RKO (cell line): ENCODE data around the gene ODF2.
"Not testable (repeated sequence)": the region's sequence is repeated elsewhere in the genome, so short reads cannot be mapped to it uniquely, and the experiment has no call there.

Experiments used
- DNase-seq: peaks from one replicate; pipeline ENCODE4 v3.0.0-alpha.2; 2016; ENCODE audit warnings: low spot score

Gene ODF2

DNA sequence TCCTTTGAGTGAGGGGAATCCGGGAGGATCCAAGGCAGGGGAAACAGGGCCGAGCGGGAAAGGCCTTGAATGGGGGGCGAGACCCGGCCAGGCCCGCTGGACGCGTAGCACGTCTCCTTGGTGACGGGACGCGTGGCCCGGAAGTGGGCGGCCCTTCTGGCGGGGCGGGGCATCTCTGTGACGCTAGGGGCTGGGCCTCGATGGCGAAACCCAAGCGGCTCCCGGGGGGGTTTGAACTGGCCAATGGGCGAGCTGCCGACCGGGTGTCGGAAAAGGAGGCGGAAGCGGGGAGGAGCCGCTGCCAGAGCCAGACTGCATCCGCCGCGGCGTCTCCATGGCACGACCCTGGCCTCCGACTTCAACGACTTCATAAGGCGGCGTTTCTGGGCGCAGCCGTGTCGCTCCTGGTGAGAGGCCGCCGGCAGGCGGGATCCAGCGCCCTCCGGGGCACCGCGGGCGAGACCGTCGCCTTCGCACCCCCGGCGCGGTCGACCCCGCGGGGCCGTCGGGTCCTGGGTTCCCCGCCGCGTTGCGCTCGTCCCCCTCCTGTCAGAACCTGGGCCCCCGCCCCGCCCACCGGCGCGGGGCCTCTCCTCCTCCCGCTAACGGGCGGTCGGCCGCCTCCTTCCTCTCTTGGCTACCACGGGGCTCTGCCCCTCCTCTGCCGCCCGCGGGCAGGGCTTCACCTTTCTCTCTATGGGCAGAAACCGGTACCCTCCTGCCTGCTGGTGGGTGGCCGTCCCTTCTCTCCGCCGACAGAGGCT is at the start of gene ODF2:
Gene ODF2, plus strand, starts transcription at position 158 of the 764 bp plus-strand sequence. Its CDS starts 86 bp downstream, at position 244.
- peak; percentile 100 for DNase-seq

DNA sequence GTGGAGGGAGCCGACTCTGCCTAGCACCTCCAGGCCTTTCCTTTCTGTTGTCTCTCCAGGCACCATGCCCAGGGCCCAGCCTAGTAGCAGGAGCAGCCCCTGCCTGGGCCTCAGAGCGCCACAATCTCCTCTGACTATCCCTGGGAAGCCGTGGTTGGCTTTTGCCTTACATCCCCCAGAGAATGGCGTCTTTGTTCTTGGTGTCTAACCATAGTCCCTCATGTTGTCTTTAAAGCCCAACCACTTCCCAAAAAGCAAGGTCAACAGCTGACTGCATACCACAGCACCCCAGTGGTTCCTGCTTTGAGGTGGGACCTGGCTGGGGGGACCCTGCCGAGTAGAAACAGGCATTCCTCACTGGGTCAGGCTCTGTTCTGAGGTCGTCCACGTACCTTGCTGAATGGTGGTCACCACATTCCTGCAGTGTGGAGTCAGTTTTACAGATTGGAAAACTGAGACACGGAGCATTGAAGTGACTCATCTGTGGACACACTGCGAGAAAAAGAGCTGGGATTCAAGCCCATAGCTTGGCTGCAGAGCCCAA is 48.9 kb upstream of the ODF2 start:
- no peak for DNase-seq

DNA sequence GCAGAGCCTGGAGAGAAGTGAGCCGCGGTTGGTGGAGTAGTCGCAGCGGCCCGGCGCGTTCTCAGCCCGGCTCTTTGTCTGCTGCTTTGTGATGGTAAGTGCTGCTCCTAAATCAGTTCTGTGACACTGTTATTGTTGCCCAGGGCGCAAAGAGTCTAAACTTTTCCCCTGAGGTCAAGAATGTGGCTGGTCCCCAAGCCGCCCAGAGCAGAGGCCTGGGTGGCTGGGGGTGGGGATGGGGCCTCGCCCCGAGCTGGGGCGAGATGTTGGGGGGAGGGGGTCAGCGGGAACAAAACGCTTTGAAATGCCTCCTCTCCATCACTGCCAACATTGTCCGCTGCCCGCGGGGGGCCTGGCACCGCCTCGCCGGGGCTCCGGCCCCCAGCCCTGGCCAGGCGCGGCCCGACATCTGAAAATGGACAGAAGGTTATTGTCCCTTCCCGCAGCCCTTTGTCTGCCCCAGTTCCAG is 46.8 kb upstream of the ODF2 start:
- DNase-seq: no peak

DNA sequence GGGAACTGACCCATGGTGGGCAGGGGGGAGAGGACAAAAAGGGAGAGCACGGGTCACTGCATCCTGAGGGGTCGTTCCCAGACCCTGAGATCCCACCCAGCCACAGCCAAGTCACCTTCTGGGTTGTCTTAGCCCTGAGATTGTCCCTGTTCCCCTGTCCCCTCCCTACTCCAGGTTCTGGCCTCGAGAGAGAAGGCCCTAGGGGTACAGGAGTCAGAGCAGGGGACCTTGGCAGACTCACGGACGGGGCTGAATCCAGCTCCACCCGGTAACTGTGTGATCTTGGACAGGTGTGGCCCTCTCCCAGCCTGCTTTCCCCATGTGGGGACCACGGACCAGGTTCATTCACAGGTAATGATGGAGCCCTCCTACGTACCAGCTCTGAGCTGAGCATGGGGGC is 46.4 kb upstream of the ODF2 start:
- DNase-seq: no peak

DNA sequence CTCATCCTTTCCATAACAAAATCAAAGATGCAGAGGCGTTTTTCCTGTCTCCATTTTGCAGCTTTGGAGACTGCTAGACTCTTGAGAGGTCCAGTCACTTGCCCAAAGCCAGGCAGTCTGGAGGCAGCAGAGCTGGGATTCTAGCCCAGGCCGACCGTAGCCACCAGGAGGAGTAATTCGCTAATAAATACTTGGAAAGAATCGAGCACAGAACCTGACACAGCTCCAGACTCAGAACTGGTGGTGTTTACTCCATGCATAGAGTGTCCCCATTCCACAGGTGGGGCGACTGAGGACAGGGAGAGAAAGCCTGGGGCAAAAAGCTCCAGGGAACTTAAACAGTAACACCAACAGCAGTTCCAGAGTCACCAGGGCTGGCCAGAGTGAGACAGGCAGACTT is 45.8 kb upstream of the ODF2 start:
- DNase-seq: peak; percentile 63

DNA sequence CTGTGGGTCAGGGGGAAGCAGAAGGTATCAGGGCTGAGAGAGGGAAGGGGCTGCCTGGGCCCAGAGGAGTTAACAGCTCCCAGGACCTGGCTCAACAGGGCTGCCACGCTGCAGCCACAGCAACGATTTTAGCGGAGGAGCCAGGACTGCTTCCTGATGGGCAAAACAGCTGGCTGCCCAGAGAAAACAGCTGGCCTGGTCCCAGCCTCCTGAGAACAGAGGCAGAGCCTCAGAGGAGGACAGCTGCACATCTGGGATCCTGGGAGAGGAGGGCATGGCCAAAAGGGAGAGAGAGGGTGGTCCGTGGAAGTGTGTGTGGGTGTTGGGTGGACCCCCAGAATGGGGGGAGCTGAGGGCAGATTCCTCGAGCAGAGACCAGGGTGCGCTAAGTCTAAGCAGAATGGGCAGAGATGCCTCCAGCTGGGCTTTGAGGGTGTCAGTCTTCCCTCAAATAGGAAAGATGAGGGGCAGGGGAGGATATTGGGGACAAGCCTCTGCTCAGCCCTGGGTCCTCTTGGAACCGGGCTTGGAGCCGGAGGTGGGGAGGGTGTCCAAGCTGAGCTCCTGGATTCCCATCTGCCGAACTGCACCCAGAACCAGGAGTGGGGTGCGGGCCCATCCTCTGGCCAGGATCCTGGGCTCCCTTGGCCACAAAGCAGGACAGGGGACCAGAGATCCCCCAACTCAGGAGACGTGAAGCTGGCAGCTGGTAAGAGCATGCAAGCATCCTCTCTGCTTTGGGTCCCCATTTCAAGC is 44.3 kb upstream of the ODF2 start:
- DNase-seq: no peak

DNA sequence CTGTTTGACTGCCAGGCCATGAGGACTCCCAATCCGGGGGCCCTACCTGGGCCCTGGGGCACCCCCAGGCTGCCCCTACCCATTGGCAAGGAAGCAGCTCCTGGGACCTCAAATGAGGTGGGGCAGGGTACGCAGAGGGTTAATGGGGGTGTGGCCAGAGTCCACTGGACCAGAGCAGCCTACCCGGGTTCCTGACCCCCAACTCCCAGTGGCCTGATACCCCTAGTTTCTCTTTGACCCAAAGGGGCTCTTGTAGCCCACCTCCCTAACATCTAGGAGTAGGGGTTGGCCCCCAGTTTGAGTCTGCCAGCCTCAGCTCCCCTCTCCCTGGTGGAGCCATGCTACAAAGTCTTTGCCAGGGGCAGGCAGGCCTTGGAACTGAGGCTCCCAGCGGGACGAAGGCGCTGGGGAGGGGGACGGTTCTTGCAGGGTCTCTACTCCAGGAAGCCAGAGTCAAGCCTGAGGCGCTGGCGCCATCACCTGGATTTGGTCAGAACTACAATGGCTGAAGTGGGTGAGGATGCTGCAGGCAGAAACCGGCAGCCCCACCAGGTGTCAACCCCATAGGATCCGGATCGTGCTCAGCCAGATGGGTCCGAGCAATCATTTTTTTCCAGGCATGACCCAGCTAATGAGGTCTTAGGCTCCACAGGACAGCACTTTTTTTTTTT is 43.6 kb upstream of the ODF2 start:
- DNase-seq: peak; percentile 44

DNA sequence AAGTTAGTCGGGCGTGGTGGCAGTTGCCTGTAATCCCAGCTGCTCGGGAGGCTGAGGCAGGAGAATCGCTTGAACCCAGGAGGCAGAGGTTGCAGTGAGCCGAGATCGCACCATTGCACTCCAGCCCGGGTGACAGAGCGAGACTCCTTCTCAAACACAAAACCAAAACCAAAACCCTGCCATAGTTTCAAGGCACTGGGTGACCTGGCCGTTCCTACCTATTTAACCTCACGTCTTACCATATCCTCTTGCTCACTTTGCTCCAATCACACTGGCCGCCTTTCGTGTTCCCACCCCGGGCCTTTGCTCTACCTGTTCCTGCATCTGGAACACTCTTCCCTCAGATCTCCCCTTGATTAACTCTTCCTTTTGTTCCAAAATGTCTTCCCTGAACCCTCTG is 42.1 kb upstream of the ODF2 start:
- DNase-seq: not testable (repeated sequence)

DNA sequence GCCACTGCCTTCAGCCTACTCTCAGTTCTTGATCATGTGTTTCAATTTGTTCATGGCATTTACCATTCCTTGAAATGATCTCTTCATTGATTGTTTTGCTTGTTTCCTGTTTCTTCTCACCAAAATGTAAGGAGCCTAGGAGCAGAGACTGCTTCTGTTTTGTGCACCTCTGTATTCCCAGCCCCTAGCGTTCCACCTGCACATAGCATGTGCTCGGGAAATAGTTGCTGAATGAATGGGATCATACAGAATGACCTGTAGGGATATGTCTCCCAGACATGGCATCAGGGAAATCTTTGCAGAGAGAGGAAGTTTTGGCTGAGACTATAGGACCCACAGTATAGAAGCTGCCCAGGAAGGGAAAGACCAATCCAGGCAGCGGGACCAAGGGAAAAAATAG is 41.3 kb upstream of the ODF2 start:
- peak; percentile 46 for DNase-seq

DNA sequence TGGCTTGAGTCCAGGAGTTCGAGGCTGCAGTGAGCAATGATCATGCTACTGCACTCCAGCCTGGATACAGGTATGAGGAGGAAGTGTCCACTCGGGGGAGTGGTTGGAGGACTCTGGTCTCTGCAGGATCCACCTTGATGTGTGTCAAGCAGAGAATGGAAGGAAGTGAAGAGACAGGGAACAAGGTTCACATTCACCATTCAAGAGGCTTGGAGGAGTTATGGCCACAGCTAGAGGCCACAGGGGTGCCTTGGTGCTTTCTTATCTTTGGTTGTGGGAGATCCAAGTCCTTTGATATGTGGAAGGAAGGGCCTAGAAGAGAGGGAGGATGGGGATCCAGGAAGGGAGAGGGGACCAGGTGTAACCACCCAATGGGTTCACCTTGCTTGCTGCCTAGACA is 40.5 kb upstream of the ODF2 start:
- no peak for DNase-seq

DNA sequence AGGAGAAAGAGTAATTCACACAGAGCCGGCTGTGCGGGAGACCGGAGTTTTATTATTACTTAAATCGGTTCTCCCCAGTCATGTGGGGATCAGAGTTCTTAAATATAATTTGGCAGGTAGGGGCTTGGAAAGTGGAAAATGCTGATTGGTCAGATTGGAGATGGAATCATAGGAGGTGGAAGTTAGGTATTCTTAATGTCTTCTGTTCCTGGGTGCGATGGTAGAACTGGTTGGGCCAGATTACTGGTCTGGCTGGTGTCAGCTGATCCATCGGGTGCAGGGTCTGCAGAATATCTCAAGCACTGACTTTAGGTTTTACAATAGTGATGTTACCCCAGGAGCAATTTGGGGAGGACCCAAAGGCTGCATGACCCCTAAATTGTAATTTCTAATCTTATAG is 39.8 kb upstream of the ODF2 start:
- no peak for DNase-seq

DNA sequence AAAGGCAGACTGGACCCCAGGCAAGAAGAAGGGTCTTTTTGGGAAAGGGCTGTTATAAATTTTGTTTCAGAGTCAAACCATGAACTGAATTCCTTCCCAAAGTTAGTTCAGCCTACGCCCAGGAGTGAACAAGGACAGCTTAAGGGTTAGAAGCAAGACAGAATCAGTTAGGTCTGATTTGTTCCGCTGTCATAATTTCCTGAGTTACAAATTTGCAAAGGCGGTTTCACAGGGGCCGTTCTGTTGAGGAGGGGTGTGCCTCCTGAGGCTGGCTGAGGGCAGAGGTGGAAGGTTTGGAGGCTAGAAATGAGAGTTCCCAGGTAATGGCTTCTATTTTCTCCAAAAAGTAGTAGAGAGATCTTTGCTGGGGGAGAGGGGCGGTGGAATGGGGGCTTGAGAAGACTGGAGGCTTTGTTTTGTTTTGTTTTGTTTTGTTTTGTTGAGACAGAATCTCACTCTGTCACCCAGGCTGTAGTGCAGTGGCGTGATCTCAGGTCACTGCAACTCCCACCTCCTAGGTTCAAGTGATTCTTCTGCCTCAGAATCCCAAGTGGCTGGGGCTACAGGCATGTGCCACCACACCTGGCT is 39.3 kb upstream of the ODF2 start:
- no peak for DNase-seq

DNA sequence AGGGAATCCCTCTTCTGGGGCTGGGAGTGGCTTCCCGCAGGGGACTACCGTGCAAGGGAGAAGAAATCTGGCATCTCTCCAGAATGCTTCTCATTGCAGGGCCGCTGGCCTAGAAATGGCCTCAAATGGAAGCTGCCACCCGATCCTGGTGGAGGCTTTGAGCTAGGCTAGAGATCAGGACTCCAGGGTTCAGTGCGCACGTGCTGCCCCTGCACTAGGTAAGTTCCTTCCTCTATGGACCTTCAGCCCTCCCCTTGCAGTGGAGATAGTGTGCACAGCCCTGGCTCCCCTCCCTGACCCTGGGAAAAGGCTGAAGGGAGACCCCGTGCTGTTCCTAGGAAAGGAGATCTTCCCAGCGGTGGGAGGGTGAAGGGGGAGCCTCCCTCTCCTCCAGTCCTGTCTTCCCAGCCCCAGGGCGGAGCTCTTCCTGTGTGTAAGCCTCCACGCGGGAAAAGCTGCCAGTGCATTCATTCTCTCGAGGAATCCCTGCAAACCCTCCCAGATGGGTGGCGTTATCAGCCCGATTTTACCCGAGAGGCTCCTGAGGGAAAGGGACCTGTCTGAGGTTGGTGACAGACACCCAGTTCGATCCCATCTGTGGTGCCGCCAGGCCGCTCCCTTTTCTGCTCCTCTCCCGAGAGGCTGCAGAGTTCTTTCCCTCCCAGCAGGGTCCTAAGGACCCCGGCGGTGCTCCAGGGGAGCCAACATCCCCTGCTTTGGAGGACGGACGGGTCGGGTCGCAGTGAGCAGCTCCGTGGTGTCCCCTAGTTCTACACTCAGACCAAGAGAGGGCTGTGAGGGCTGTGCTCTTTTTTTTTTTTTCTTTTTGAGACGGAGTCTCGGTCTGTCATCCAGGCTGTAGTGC is 36.5 kb upstream of the ODF2 start:
- no peak for DNase-seq

DNA sequence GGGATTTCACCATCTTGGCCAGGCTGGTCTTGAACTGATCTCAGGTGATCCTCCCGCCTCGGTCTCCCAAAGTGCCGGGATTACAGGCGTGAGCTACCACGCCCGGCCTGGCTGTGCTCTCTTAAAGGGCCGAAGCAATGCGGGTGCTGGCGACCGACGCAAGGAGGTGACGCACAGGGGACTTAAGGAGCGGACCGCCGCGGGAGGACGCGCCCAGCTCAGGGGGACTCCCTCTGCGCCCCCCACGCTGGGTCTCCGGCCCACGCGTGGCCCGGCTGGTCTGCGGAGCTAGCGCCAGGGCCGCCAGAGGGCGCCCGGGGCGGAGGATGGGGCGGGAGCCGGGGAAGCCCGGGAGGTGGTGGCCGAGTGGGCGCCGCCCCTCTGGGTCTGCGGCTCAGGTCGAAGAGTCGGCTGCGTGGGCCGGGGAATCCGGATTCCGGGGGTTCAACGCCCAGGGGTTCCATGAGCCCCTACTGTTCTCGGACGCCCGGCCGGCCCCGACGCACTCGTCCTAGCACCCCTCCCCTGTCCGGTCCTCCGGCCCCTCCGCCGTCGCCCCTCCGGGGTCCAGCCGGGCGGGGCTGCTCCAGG is 35.7 kb upstream of the ODF2 start:
- DNase-seq: peak; percentile 84

DNA sequence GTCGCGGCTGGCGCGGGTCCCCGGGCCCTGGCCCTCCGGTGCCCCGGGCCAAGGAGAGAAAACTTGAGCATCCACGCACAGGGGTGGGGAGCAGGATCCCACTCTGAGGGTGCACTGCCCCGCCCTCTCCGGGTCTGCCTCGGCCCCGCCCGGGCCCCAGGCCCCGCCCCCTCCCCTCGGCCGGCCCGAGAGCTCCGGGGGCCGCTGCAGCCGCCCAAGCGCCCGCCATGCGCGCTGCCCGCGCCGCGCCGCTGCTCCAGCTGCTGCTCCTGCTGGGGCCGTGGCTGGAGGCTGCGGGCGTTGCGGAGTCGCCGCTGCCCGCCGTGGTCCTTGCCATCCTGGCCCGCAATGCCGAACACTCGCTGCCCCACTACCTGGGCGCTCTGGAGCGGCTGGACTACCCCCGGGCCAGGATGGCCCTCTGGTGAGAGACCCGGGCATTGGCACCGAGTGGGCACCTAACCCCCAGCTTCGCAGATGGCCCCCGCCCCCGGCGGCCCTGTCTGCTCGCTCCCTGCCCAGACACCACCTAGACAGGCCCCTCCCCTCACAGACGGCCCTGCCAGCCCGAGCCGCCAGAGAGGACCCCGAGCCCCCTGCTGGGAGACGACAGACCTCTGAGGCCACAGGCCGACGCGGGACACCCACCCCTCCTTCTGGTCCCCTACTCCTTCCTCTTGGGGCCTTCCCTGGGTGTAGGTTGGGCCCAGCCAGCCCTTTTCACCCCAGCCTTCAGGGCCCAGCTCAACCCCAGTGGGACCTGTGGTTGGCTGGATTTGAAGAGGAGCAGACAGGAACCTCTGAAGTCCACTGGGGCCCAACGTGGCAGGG is 34.9 kb upstream of the ODF2 start, which contains the start of gene CERCAM:
Gene CERCAM, plus strand, starts transcription at position 207 of the 831 bp plus-strand sequence. Its CDS starts 21 bp downstream, at position 228.
- DNase-seq: peak; percentile 79

DNA sequence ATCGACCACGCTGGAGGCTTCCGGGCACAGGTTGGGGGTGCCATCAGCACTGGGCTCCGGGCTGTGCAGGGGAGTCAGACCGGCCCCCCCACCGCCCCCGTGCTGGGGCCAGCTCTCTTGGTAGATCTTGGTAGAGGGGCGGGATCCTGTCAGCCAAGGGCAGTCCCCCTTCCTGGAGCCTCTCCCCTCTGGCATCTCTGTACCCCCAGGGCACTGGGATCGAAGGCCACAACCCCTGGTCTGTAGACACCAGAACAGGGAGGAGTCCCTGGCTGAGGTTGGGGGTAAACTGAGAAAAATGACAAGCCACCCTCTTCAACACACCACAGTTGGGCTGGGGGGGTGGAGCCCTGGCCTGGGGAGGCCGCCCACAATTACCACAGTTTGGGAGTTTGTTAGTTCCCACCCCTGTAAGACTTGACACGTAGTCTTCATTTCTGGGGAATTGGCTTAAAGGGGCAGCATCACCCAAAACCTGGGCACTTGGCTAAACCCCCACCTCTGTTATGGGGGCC is 34.3 kb upstream of the ODF2 start:
- DNase-seq: peak; percentile 72

DNA sequence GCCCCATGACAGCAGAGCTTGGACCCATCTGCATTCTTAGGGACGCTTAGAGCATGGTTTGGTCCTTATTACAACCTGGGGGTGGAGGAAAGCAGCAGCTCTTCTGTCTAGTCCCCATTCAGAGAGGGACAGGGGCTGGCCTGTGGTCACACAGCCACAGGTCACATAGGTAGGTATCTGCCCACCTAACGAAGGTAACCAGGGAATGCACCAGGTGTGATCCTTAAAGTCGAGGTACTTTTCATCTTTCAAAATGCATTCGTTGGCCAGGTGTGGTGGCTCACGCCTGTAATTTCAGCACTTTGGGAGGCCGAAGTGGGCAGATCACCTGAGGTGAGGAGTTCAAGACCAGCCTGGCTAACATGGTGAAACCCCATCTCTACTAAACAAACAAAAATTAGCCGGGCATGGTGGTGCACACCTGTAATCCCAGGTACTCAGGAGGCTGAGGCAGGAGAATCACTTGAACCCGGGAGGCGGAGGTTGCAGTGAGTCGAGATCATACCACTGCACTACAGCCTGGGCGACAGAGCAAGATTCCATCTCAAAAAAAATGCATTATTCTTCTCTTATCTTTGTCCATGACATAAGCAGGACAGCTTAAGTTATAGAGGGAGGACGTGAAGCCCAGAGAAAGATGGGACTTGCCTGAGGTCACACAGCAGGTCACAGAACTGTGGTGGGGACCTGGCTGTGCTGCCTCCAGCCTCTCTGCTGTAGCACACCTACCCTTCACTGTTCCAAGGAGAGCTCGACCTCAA is 33.6 kb upstream of the ODF2 start:
- not testable (repeated sequence) for DNase-seq

DNA sequence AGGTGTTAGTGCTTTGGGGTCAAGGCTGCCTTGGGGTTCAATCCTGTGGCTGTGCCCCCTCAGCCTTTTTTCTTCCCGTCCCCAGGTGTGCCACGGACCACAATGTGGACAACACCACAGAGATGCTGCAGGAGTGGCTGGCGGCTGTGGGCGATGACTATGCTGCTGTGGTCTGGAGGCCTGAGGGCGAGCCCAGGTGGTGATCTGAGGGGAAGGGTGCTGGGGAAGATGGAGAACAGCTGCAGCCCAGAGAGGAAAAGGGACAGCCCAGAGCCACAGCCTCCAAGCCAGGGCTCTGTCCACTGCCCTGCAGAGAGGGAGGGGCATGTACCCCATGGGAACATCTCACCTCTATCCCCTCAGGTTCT is 33.0 kb upstream of the ODF2 start:
- no peak for DNase-seq

DNA sequence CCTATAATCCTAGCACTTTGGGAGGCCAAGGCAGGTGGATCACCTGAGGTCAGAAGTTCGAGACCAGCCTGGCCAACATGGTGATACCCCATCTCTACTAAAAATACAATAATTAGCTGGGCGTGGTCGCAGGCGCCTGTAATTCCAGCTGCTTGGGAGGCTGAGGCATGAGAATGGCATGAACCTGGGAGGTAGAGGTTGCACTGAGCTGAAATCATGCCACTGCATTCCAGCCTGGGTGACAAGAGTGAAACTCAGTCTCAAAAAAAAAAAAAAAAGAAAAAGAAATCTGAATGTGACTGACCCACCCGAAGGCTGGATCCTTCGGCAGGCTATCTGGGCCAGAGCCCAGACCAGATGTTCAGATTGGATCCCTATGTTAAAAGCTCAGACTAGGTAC is 32.5 kb upstream of the ODF2 start:
- not testable (repeated sequence) for DNase-seq
